SIG-M5 (cell line): ENCODE data around the gene RPS6KA2.

Experiments used
- DNase-seq: peaks from one replicate; lab custom pipeline; 2025; lab: John Stamatoyannopoulos, UW

Gene RPS6KA2

GRCh38 chr6:166466178-166467122, 160.6 kb downstream of the RPS6KA2 start:
- DNase-seq = no peak

- no peak for DNase-seq
Measured at GRCh38 chr6:166465671-166466087, 161.4 kb downstream of the RPS6KA2 start.

GRCh38 chr6:166465003-166465399, 162.1 kb downstream of the RPS6KA2 start:
- no peak for DNase-seq

- no peak for DNase-seq
Measured at GRCh38 chr6:166464068-166465002, 162.7 kb downstream of the RPS6KA2 start.

GRCh38 chr6:166463359-166464067, 163.5 kb downstream of the RPS6KA2 start:
- no peak for DNase-seq

- no peak for DNase-seq
Measured at GRCh38 chr6:166462461-166463135, 164.5 kb downstream of the RPS6KA2 start.

- DNase-seq = no peak
Measured at GRCh38 chr6:166461821-166462460, 165.1 kb downstream of the RPS6KA2 start.

- DNase-seq = no peak
Measured at GRCh38 chr6:166460473-166461437, 166.3 kb downstream of the RPS6KA2 start.

DNA sequence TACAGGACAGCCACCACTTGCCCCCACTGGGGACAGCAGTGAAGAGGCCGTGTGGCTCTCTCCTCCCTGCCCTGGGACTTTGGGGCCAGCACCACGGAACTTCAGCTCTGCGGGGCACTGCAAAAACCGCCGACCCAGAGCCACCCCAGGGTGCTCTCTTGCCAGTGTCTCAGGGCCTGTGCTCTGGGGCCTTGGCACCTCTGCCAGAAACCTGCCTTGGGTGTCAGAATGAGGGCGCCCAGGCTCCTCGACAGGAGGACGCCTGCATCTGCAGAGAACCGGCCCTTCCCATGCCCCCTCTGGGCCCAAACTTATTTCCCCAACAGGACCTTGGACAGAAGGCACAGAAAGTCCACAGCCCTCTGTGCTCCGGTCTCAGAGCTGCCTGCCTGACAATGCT, 167.1 kb downstream of the RPS6KA2 start:
- DNase-seq = no peak

DNA sequence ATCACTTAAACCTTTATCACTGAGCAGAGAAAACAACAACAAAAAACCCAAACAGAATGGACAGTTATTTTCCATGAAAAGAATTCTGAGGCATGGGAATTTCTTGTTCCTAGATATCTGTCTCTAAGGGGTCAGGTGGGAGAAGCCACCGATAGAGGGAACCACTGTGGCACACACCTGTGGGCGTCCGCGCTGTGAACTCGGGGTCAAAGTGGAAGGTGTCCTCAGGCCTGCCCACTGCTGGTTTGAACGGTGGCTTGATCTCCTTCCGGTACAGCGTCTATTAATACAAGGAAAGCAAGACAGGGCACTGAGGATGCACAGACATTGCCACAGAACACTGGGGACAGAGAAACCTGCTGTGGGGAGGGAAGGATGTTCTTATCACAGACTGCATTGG, 167.8 kb downstream of the RPS6KA2 start:
- no peak for DNase-seq

- no peak for DNase-seq
Measured at GRCh38 chr6:166456395-166457156, 170.5 kb downstream of the RPS6KA2 start.

- no peak for DNase-seq
Measured at GRCh38 chr6:166454692-166455515, 172.1 kb downstream of the RPS6KA2 start.

DNA sequence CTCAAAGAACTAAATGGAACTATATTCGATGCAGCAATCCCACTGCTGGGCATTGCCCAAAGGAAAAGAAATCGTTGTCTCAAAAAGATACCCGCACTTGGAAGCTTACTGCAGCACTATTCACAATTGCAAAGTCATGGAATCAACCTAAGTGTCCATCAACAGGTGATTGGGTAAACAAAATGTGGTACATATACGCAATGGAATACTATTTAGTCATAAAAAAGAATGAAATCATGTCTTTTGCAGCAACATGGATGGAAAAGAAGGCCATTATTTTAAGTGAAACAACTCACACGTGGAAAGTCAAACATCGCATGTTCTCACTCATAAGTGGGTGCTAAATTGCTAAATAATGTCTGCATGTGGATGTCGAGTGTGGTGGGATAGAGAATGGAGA, 173.4 kb downstream of the RPS6KA2 start:
- no peak for DNase-seq

DNA sequence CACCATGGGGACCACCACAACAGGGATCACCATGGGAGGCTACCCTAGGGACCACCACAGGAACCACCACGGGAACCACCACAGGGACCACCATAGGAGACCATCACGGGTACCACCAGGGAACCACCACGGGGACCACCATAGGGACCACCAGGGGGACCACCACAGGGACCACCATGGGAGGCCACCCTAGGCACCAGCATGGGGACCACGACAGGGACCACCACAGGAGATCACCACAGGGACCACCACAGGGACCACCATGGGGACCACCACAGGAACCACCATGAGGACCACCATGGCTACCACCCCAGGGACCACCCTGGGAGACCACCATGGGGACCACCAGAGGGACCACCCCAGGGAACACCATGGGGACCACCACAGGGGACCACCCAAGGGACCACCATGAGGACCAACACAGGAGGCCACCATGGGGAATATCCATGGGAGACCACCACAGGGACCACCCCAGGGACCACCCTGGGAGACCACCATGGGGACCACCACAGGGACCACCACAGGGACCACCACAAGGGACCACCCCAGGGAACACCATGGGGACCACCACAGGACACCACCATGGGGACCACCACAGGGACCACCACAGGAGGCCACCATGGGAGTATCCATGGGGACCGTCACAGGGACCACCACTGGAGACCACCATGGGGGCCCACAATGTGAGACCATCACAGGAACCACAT, 176.7 kb downstream of the RPS6KA2 start:
- no peak for DNase-seq

GRCh38 chr6:166449641-166450040, 177.4 kb downstream of the RPS6KA2 start:
- DNase-seq = no peak

GRCh38 chr6:166449036-166449435, 178.0 kb downstream of the RPS6KA2 start:
- no peak for DNase-seq

DNA sequence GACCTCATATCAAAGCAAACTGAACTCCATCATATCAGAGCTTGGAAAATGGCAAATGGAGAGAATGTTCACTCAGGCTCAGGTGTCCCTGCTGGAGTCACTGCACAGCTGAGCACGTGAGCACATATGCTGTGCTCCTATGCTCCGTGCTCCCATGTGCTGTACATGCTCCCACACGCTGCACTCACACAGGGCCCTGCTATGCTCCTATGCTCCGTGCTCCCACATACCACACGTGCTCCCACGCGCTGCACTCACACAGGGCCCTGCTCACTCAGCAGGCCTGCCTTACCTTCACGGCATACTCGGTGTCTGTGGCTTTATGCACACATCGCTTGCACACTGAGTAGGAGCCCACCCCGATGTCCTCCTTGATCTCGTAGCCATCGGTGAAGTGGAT, 178.6 kb downstream of the RPS6KA2 start:
- DNase-seq = no peak
